ENCODE measurements around the gene IQSEC3. TPM values are rescaled to one million over a fixed set of nuclear protein-coding genes. Genes with fewer than 3 reads are reported as not detected.

The IQSEC3 gene
- total and polyA plus RNA-seq, 2 of the 13 experiments (the other 11 are each of a cell fraction or from before 2014, with no cell fraction given): not detected

GRCh38 chr12:78981-79380 lies 12.4 kb downstream of the IQSEC3 start:
- H3K4me3 ChIP-seq (replicated peaks in 1 of 3; ENCODE audit: insufficient read depth in 1 of 3, low read depth in 2 of 3, low read length in 3 of 3): no peak overlapping the region
- no peak overlapping the region for H2AFZ ChIP-seq (ENCODE audit: low read length)
- H3K9ac ChIP-seq (ENCODE audit: insufficient read depth, low read depth, low read length): no peak overlapping the region
- in situ Hi-C loops (cut with HindIII; ENCODE audit: extremely low pct_ligation_motif_present, low pct_unique_long_range_greater_than_20kb) (no loop called here), intact Hi-C loops (cut with micrococcal nuclease; ENCODE audit: unreplicated experiment) (no loop called here)
- DNase-seq (ENCODE audit: low spot score): no peak
- no peaks in the 10 kb centered on the region for H3K36me3 ChIP-seq (replicated peaks in 1 of 2; ENCODE audit: control insufficient read depth in 1 of 2, insufficient read depth in 2 of 2, low read length in 2 of 2)
- no TSS peak for BruUV-seq (replicated peaks)
- no peaks in the 10 kb centered on the region for H3K4me1 ChIP-seq (ENCODE audit: insufficient read depth, low read length)
- POLR2A ChIA-PET: no interaction called here
- H3K27me3 ChIP-seq (ENCODE audit: control insufficient read depth in 1 of 2, insufficient read depth in 2 of 2, low read length in 2 of 2): peaks cover 1 to 52% of the 10 kb centered on the region in 2 experiments; a peak in 3 of 5 replicates
- no peak overlapping the region for H3K4me2 ChIP-seq (ENCODE audit: low read depth, low read length)
- no peaks in the 10 kb centered on the region for H3K9me3 ChIP-seq (ENCODE audit: low read length)
- no peak for ATAC-seq
- H3K27ac ChIP-seq (ENCODE audit: extremely low read length, insufficient read depth, low read length): no peak overlapping the region
- WGBS (ENCODE audit: low lambda C conversion rate): 79% methylated on average over 5 of the region's 5 CpGs
- CTCF ChIA-PET (ENCODE audit: low intra/inter-chr PET ratio, low total read pairs): no interaction called here
- no peaks in the 10 kb centered on the region for H4K20me1 ChIP-seq (ENCODE audit: insufficient read depth, low read length)
- FAIRE-seq: no peak
- H3K79me2 ChIP-seq (ENCODE audit: insufficient read depth, low read length): no peaks in the 10 kb centered on the region
- no peak for TF ChIP-seq ZBTB40 (IDR thresholded peaks at IDR 0.05)
- no peak for TF ChIP-seq ZBTB40 (CRISPR knock-in tag; IDR thresholded peaks at IDR 0.05)
- no peak for TF ChIP-seq RARG (CRISPR knock-in tag; IDR thresholded peaks at IDR 0.05; ENCODE audit: low read depth)
- no peak for TF ChIP-seq ZC3H13 (CRISPR knock-in tag; IDR thresholded peaks at IDR 0.05)
- TF ChIP-seq ZFP91 (CRISPR knock-in tag; IDR thresholded peaks at IDR 0.05; ENCODE audit: borderline replicate concordance): no peak
- no peak for TF ChIP-seq EEA1 (CRISPR knock-in tag; IDR thresholded peaks at IDR 0.05; ENCODE audit: borderline replicate concordance)
- no peak for TF ChIP-seq GPBP1L1 (CRISPR knock-in tag; IDR thresholded peaks at IDR 0.05)
- TF ChIP-seq CHCHD3 (CRISPR knock-in tag; IDR thresholded peaks at IDR 0.05): no peak
- no peak for TF ChIP-seq ZNF333 (CRISPR knock-in tag; IDR thresholded peaks at IDR 0.05; ENCODE audit: borderline replicate concordance)
- no peak for TF ChIP-seq DBP (CRISPR knock-in tag; IDR thresholded peaks at IDR 0.05; ENCODE audit: not compliant biosample characterization)
- no peak for TF ChIP-seq ZNF691 (CRISPR knock-in tag; IDR thresholded peaks at IDR 0.05; ENCODE audit: borderline replicate concordance, low read depth)
